ENCODE data around the gene ZSCAN16. TPM values are rescaled to one million over a fixed set of nuclear protein-coding genes. Genes with fewer than 3 reads are reported as not detected.

Gene ZSCAN16
- total RNA-seq, 1 experiment from 2014 or later = 8.1 TPM

- ATAC-seq (peak; percentile 88), DNase-seq (peak; percentile 93)
- H3K9me2 ChIP-seq (replicated peaks; ENCODE audit: low read length) = no peaks in the 10 kb centered on the region
- H3K79me2 ChIP-seq (ENCODE audit: low read length) = peaks cover 49% of the 10 kb centered on the region
- ChIA-PET POLR2A (ENCODE audit: unreplicated experiment) (interaction anchor here (0.6 to 0.7 kb wide), 2 partner anchors 37 to 347 kb away, joined by 3 to 22 read pairs; no protein-coding TSS in a partner anchor), CTCF (no interaction called here)
- intact Hi-C loops (cut with micrococcal nuclease) = loop anchor here (1.0 kb wide), 2 partner anchors 17 to 111 kb away; partner anchors contain the start of genes ZKSCAN4 and ZSCAN16
- H3K4me2 ChIP-seq (ENCODE audit: low read length) = peak within 1 kb of the TSS; percentile 90
- peaks cover 23% of the 10 kb centered on the region for H3K4me1 ChIP-seq (ENCODE audit: insufficient read depth, low read length)
- H3K27me3 ChIP-seq (ENCODE audit: low read length) = no peaks in the 10 kb centered on the region
- no peaks in the 10 kb centered on the region for H3K9me3 ChIP-seq (ENCODE audit: low read length)
- TF ChIP-seq EZH2 (IDR thresholded peaks at IDR 0.05; ENCODE audit: low read length, unreplicated experiment) = no peak
- TF ChIP-seq EZH2phosphoT487 (IDR thresholded peaks at IDR 0.05; ENCODE audit: borderline replicate concordance, low read length) = no peak
- TF ChIP-seq, protein P1, sequence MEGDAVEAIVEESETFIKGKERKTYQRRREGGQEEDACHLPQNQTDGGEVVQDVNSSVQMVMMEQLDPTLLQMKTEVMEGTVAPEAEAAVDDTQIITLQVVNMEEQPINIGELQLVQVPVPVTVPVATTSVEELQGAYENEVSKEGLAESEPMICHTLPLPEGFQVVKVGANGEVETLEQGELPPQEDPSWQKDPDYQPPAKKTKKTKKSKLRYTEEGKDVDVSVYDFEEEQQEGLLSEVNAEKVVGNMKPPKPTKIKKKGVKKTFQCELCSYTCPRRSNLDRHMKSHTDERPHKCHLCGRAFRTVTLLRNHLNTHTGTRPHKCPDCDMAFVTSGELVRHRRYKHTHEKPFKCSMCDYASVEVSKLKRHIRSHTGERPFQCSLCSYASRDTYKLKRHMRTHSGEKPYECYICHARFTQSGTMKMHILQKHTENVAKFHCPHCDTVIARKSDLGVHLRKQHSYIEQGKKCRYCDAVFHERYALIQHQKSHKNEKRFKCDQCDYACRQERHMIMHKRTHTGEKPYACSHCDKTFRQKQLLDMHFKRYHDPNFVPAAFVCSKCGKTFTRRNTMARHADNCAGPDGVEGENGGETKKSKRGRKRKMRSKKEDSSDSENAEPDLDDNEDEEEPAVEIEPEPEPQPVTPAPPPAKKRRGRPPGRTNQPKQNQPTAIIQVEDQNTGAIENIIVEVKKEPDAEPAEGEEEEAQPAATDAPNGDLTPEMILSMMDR (conservative IDR thresholded peaks at IDR 0.05; ENCODE audit: low read depth, low read length) = no peak
- H3K27ac ChIP-seq (ENCODE audit: low read length) = no peak within 1 kb of the TSS
- H3K9ac ChIP-seq (ENCODE audit: low read length) = peak within 1 kb of the TSS; percentile 87
- H3F3A ChIP-seq (ENCODE audit: low read length, unreplicated experiment) = no peaks in the 10 kb centered on the region
- H3K4me3 ChIP-seq (ENCODE audit: low read length) = peak within 1 kb of the TSS; percentile 82
- peaks cover 12% of the 10 kb centered on the region for H4K20me1 ChIP-seq (ENCODE audit: low read length)
- BruUV-seq (replicated peaks) = TSS peak; percentile 62
- peaks cover 22% of the 10 kb centered on the region; the same call in 1 of the 2 replicates for H3K36me3 ChIP-seq (ENCODE audit: low read depth, low read length)
- H2AFZ ChIP-seq (ENCODE audit: low read length) = peak within 1 kb of the TSS; percentile 99
Measured at GRCh38 chr6:28141500-28142329, 17.3 kb downstream of the ZSCAN16 start, which contains the start of gene ZKSCAN8. TSS of gene ZKSCAN8 (plus strand) at chr6:28141883. CDS start at chr6:28148408, 6,525 bp downstream.

DNA sequence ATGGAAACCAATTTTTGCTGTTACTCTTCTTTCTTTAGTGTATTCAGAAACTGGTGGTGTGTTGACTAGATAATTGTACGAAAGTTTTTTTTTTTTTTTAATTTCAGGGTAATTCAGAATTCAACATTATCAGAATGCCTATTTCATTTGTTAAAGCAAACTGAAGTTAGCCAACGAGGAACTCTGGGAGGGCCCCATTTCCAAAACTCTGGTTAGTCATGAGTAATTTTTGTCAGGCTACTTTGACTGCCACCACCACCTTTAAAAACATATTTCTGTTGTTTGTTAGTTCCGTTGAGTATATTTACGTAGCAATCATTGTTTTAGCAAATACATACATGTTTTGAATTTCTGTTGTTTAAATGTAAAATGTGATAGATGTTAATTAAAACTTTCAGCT is 18.0 kb downstream of the ZSCAN16 start:
- Histone ChIP-seq H3K9me3 (ENCODE audit: low read length) (no peaks in the 10 kb centered on the region), H3K4me1 (ENCODE audit: insufficient read depth, low read length) (peaks cover 23% of the 10 kb centered on the region), H3K27me3 (ENCODE audit: low read length) (no peaks in the 10 kb centered on the region), H2AFZ (ENCODE audit: low read length) (peak overlapping the region; percentile 99), H3K9me2 (replicated peaks; ENCODE audit: low read length) (no peaks in the 10 kb centered on the region), H3K36me3 (ENCODE audit: low read depth, low read length) (peaks cover 27% of the 10 kb centered on the region; the same call in 1 of the 2 replicates), H3K4me3 (ENCODE audit: low read length) (peak overlapping the region; percentile 82), H3K79me2 (ENCODE audit: low read length) (peaks cover 56% of the 10 kb centered on the region), H4K20me1 (ENCODE audit: low read length) (peaks cover 12% of the 10 kb centered on the region), H3F3A (ENCODE audit: low read length, unreplicated experiment) (no peaks in the 10 kb centered on the region), H3K27ac (ENCODE audit: low read length) (no peak overlapping the region), H3K4me2 (ENCODE audit: low read length) (peak overlapping the region; percentile 90), H3K9ac (ENCODE audit: low read length) (peak overlapping the region; percentile 87)
- intact Hi-C loops (cut with micrococcal nuclease) = no loop called here
- ChIA-PET POLR2A (ENCODE audit: unreplicated experiment) (no interaction called here), CTCF (no interaction called here)
- no peak for TF ChIP-seq EZH2 (IDR thresholded peaks at IDR 0.05; ENCODE audit: low read length, unreplicated experiment)
- no peak for TF ChIP-seq EZH2phosphoT487 (IDR thresholded peaks at IDR 0.05; ENCODE audit: borderline replicate concordance, low read length)
- TF ChIP-seq, protein P1 (conservative IDR thresholded peaks at IDR 0.05; ENCODE audit: low read depth, low read length) = no peak
- ATAC-seq = no peak
- DNase-seq = peak; percentile 26
- BruUV-seq (replicated peaks) = no TSS peak

Measured in PC-3 (cell line).